NCI-H69 (cell line): ENCODE results near the gene WNT5A.

Experiments used
- DNase-seq: peaks from one replicate; lab custom pipeline; 2025; lab: John Stamatoyannopoulos, UW

WNT5A gene

GRCh38 chr3:55486857-55487380, at the start of gene WNT5A:
TSS of gene WNT5A (minus strand) at chr3:55487306. CDS start at chr3:55486985, 321 bp downstream.
- DNase-seq = peak; percentile 62

GRCh38 chr3:55534876-55535275, 47.8 kb upstream of the WNT5A start:
- DNase-seq = no peak

GRCh38 chr3:55532806-55533205, 45.7 kb upstream of the WNT5A start:
- no peak for DNase-seq

GRCh38 chr3:55531321-55531720, 44.2 kb upstream of the WNT5A start:
- DNase-seq = peak; percentile 26

- DNase-seq = no peak
These were observed 40.3 kb upstream of the WNT5A start for GRCh38 chr3:55527361-55527760.

GRCh38 chr3:55526332-55527030, 39.4 kb upstream of the WNT5A start:
- DNase-seq = peak; percentile 63

- DNase-seq = no peak
These were observed 38.3 kb upstream of the WNT5A start for GRCh38 chr3:55525436-55525835.

GRCh38 chr3:55524565-55525244, 37.6 kb upstream of the WNT5A start:
- DNase-seq = no peak

- DNase-seq = no peak
These were observed 36.4 kb upstream of the WNT5A start for GRCh38 chr3:55523471-55523870.

GRCh38 chr3:55521738-55522421, 34.8 kb upstream of the WNT5A start:
- DNase-seq = peak; percentile 8

- peak; percentile 83 for DNase-seq
These were observed 34.1 kb upstream of the WNT5A start for GRCh38 chr3:55521064-55521737.

GRCh38 chr3:55519019-55519418, 31.9 kb upstream of the WNT5A start:
- DNase-seq = peak; percentile 4

GRCh38 chr3:55518451-55518850, 31.3 kb upstream of the WNT5A start:
- no peak for DNase-seq

GRCh38 chr3:55516392-55517030, 29.4 kb upstream of the WNT5A start:
- peak; percentile 43 for DNase-seq

- peak; percentile 79 for DNase-seq
These were observed 28.6 kb upstream of the WNT5A start for GRCh38 chr3:55515550-55516246.

GRCh38 chr3:55514962-55515361, 27.9 kb upstream of the WNT5A start:
- DNase-seq = no peak

- no peak for DNase-seq
These were observed 25.7 kb upstream of the WNT5A start for GRCh38 chr3:55512571-55513343.

- no peak for DNase-seq
These were observed 24.9 kb upstream of the WNT5A start for GRCh38 chr3:55511895-55512570.

- no peak for DNase-seq
These were observed 21.2 kb upstream of the WNT5A start for GRCh38 chr3:55508335-55508734.

- no peak for DNase-seq
These were observed 20.7 kb upstream of the WNT5A start for GRCh38 chr3:55507808-55508207.
